Neural cell (in vitro differentiated cells): ENCODE results near the gene HSPB3. TPM values are rescaled to one million over a fixed set of nuclear protein-coding genes. Genes with fewer than 3 reads are reported as not detected.

Source experiments
- H2AFZ ChIP-seq: fragments of 200-600, 300-800 bp; sonication (generic), shearing (Covaris generic); 2 replicates; pipeline ENCODE4 v1.6.0; 2014; ENCODE audit warnings: low read depth, mild to moderate bottlenecking, antibody characterized with exemption, low read length, moderate library complexity
- H3F3A ChIP-seq: fragments of 200-600 bp; shearing (Covaris generic); 2 replicates; pipeline ENCODE4 v1.6.1; 2016; ENCODE audit warnings: mild to moderate bottlenecking, moderate library complexity, mixed read lengths, antibody characterized with exemption, low read length; ENCODE audit not compliant: insufficient read depth, poor library complexity, severe bottlenecking
- H3K27ac ChIP-seq: fragments of 200-600, 300-800 bp; sonication (generic), shearing (Covaris generic); 2 replicates; pipeline ENCODE4 v1.5.1; 2014; ENCODE audit warnings: mild to moderate bottlenecking, low read length, moderate library complexity
- H3K27me3 ChIP-seq: fragments of 300-800, 200-600 bp; sonication (generic), shearing (Covaris generic); 2 replicates; pipeline ENCODE4 v1.6.0; 2014; ENCODE audit warnings: mild to moderate bottlenecking, low read depth, low read length, moderate library complexity; ENCODE audit not compliant: insufficient read depth
- H3K36me3 ChIP-seq: fragments of 300-800, 200-600 bp; sonication (generic), shearing (Covaris generic); 2 replicates; pipeline ENCODE4 v1.5.1; 2014; ENCODE audit warnings: mild to moderate bottlenecking, antibody characterized with exemption, low read length, moderate library complexity; ENCODE audit not compliant: insufficient read depth
- H3K4me2 ChIP-seq: fragments of 300-800, 200-600 bp; sonication (generic), shearing (Covaris generic); 2 replicates; pipeline ENCODE4 v1.6.0; 2014; ENCODE audit warnings: mild to moderate bottlenecking, low read length
- H3K4me3 ChIP-seq: fragments of 300-800, 200-600 bp; sonication (generic), shearing (Covaris generic); 2 replicates; pipeline ENCODE4 v1.5.1; 2014; ENCODE audit warnings: mild to moderate bottlenecking, low read length, moderate library complexity
- H3K79me2 ChIP-seq: fragments of 200-600 bp; shearing (Covaris generic); replicated peaks from 2 replicates; pipeline ENCODE4 v1.6.0; 2014; ENCODE audit warnings: mild to moderate bottlenecking, low read length, moderate library complexity; ENCODE audit not compliant: insufficient read depth
- H3K9ac ChIP-seq: fragments of 300-800, 200-600 bp; sonication (generic), shearing (Covaris generic); 2 replicates; pipeline ENCODE4 v1.6.1; 2016; ENCODE audit warnings: mild to moderate bottlenecking, low read length, mixed read lengths
- H3K9me2 ChIP-seq: fragments of 200-600 bp; shearing (Covaris generic); 2 replicates; pipeline ENCODE4 v1.6.1; 2016; ENCODE audit warnings: mild to moderate bottlenecking, low read length, mixed read lengths; ENCODE audit not compliant: insufficient read depth
- H3K9me3 ChIP-seq: fragments of 200-600, 300-800 bp; sonication (generic), shearing (Covaris generic); 2 replicates; pipeline ENCODE4 v1.6.1; 2016; ENCODE audit warnings: mild to moderate bottlenecking, mixed run types, low read length, moderate library complexity, mixed read lengths
- H4K20me1 ChIP-seq: fragments of 200-600 bp; shearing (Covaris generic); 2 replicates; pipeline ENCODE4 v1.6.1; 2016; ENCODE audit warnings: mild to moderate bottlenecking, mixed run types; ENCODE audit not compliant: insufficient read depth
- EP300 ChIP-seq: fragments of 450-650 bp; conservative IDR thresholded peaks from 2 replicates; pipeline ENCODE4 v1.6.1; 2014; ENCODE audit warnings: antibody characterized with exemption, mild to moderate bottlenecking, moderate library complexity; ENCODE audit not compliant: poor library complexity, severe bottlenecking
- EZH2 ChIP-seq: fragments of 200-600, 300-800 bp; shearing (Covaris generic), sonication (generic); IDR thresholded peaks from 2 replicates; pipeline ENCODE4 v1.6.1; 2014; ENCODE audit warnings: antibody characterized with exemption, low read length, borderline replicate concordance, mild to moderate bottlenecking; ENCODE audit not compliant: insufficient read depth, poor library complexity, severe bottlenecking
- MXI1 ChIP-seq: fragments of 450-650 bp; conservative IDR thresholded peaks from 2 replicates; pipeline ENCODE4 v1.6.1; 2014; ENCODE audit warnings: antibody characterized with exemption, mild to moderate bottlenecking; ENCODE audit not compliant: poor library complexity, severe bottlenecking
- POLR2AphosphoS5 ChIP-seq: IDR thresholded peaks from 2 replicates; pipeline ENCODE4 v1.6.1; 2012
- RAD21 ChIP-seq: fragments of 450-650 bp; conservative IDR thresholded peaks from 2 replicates; pipeline ENCODE4 v1.6.1; 2014; ENCODE audit warnings: antibody characterized with exemption, mild to moderate bottlenecking, moderate library complexity
- SMC3 ChIP-seq: fragments of 450-650 bp; conservative IDR thresholded peaks from 2 replicates; pipeline ENCODE4 v1.6.1; 2014; ENCODE audit warnings: antibody characterized with exemption, mild to moderate bottlenecking, moderate library complexity; ENCODE audit not compliant: poor library complexity
- TAF1 ChIP-seq: IDR thresholded peaks from 2 replicates; pipeline ENCODE4 v1.6.1; 2012; ENCODE audit warnings: low read depth
- polyA plus RNA-seq: library from polyadenylated mRNA; depleted of rRNA; stranded (reverse); fragments of >200 nt; gene quantifications from 2 replicates; pipeline ENCODE4 v1.2.3, GENCODE V29; 2014
- TF ChIP-seq, protein P1 (sequence below): fragments of 450-650 bp; IDR thresholded peaks from 2 replicates; pipeline ENCODE4 v1.5.1; 2014; ENCODE audit warnings: antibody characterized with exemption, mild to moderate bottlenecking, moderate library complexity; ENCODE audit not compliant: poor library complexity, severe bottlenecking
- TF ChIP-seq, protein P2 (sequence below): IDR thresholded peaks from 2 replicates; pipeline ENCODE4 v1.6.1; 2012; ENCODE audit warnings: borderline replicate concordance

HSPB3 gene
- polyA plus RNA-seq, 1 donor from 2014 or later, result not detected

DNA sequence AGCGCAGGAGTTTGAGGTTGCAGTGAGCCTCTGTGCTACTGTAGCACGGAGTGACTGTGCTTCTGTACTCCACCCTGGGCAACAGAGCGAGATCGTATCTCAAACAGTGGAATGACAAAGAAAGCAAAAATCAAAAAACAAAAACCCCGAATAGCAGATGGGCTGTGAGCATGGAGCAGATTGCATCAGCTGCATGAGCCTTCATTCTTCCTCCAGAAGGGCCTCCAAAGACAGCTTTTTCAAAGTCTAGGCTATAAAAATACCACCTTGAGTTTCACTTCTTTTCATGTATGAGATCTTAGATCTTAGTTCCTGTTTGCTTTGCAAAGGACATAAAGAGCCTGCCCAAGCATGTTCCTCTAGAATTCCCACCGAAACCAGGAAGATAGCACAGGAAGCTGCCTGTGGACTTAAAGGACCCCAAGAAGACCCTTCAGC is 15.0 kb upstream of the HSPB3 start:
- Histone ChIP-seq H3K36me3 (no peaks in the 10 kb centered on the region), H3K4me3 (no peak overlapping the region), H3K9me2 (no peaks in the 10 kb centered on the region), H3K9ac (no peak overlapping the region), H4K20me1 (no peaks in the 10 kb centered on the region), H3K9me3 (no peaks in the 10 kb centered on the region), H3K79me2 (no peaks in the 10 kb centered on the region), H3K4me2 (no peak overlapping the region), H3K27ac (no peak overlapping the region), H2AFZ (no peak overlapping the region), H3F3A (no peaks in the 10 kb centered on the region), H3K27me3 (no peaks in the 10 kb centered on the region)
- TF ChIP-seq EP300 (no peak), MXI1 (no peak), EZH2 (no peak), SMC3 (no peak), TAF1 (no peak), RAD21 (no peak), POLR2AphosphoS5 (no peak)
- TF ChIP-seq, protein P1, sequence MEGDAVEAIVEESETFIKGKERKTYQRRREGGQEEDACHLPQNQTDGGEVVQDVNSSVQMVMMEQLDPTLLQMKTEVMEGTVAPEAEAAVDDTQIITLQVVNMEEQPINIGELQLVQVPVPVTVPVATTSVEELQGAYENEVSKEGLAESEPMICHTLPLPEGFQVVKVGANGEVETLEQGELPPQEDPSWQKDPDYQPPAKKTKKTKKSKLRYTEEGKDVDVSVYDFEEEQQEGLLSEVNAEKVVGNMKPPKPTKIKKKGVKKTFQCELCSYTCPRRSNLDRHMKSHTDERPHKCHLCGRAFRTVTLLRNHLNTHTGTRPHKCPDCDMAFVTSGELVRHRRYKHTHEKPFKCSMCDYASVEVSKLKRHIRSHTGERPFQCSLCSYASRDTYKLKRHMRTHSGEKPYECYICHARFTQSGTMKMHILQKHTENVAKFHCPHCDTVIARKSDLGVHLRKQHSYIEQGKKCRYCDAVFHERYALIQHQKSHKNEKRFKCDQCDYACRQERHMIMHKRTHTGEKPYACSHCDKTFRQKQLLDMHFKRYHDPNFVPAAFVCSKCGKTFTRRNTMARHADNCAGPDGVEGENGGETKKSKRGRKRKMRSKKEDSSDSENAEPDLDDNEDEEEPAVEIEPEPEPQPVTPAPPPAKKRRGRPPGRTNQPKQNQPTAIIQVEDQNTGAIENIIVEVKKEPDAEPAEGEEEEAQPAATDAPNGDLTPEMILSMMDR, result no peak
- TF ChIP-seq, protein P2, sequence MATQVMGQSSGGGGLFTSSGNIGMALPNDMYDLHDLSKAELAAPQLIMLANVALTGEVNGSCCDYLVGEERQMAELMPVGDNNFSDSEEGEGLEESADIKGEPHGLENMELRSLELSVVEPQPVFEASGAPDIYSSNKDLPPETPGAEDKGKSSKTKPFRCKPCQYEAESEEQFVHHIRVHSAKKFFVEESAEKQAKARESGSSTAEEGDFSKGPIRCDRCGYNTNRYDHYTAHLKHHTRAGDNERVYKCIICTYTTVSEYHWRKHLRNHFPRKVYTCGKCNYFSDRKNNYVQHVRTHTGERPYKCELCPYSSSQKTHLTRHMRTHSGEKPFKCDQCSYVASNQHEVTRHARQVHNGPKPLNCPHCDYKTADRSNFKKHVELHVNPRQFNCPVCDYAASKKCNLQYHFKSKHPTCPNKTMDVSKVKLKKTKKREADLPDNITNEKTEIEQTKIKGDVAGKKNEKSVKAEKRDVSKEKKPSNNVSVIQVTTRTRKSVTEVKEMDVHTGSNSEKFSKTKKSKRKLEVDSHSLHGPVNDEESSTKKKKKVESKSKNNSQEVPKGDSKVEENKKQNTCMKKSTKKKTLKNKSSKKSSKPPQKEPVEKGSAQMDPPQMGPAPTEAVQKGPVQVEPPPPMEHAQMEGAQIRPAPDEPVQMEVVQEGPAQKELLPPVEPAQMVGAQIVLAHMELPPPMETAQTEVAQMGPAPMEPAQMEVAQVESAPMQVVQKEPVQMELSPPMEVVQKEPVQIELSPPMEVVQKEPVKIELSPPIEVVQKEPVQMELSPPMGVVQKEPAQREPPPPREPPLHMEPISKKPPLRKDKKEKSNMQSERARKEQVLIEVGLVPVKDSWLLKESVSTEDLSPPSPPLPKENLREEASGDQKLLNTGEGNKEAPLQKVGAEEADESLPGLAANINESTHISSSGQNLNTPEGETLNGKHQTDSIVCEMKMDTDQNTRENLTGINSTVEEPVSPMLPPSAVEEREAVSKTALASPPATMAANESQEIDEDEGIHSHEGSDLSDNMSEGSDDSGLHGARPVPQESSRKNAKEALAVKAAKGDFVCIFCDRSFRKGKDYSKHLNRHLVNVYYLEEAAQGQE, result no peak

DNA sequence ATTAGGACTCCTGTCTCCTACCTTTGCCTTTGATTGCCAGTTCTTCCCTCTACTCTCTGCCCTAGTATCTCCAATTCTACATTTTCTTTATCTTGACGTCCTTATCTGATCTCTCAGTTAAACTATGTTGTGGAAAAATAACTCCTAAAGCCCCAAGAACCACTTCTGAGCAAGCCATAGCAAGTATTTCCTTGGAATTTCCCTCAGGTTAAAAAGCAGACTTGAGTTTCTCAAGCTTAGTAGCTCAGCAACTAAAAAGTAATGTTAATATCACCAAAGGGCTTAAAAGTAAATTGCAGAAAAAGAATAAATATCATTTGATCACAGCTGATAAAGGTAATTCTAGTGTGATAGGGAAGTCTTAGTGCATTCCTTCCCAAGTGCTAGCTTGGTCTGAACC is 13.2 kb upstream of the HSPB3 start:
- Histone ChIP-seq H4K20me1 (no peaks in the 10 kb centered on the region), H3K9me2 (no peaks in the 10 kb centered on the region), H3K27ac (no peak overlapping the region), H3K4me2 (no peak overlapping the region), H3K36me3 (no peaks in the 10 kb centered on the region), H3K27me3 (no peaks in the 10 kb centered on the region), H3K9ac (no peak overlapping the region), H2AFZ (no peak overlapping the region), H3K79me2 (no peaks in the 10 kb centered on the region), H3K4me3 (no peak overlapping the region), H3K9me3 (no peaks in the 10 kb centered on the region), H3F3A (no peaks in the 10 kb centered on the region)
- no peak for TF ChIP-seq RAD21
- no peak for TF ChIP-seq POLR2AphosphoS5
- no peak for TF ChIP-seq EP300
- TF ChIP-seq MXI1, result no peak
- TF ChIP-seq EZH2, result no peak
- TF ChIP-seq, protein P2, result no peak
- no peak for TF ChIP-seq TAF1
